ENCODE data around the gene RPL11.
"Not testable (repeated sequence)": the region's sequence is repeated elsewhere in the genome, so short reads cannot be mapped to it uniquely, and the experiment has no call there.

GRCh38 chr1:23649157-23649556, 42.4 kb upstream of the RPL11 start:
- TF ChIP-seq EZH2 (IDR thresholded peaks at IDR 0.05; ENCODE audit: borderline replicate concordance, control insufficient read depth, low read depth, low read length); NR2C1 (IDR thresholded peaks at IDR 0.05); ZBED1 (IDR thresholded peaks at IDR 0.05; ENCODE audit: borderline replicate concordance); CBFB (IDR thresholded peaks at IDR 0.05; ENCODE audit: low read depth); CEBPB (IDR thresholded peaks at IDR 0.05; ENCODE audit: borderline replicate concordance in 1 of 2, low read depth in 2 of 2, low read length in 2 of 2); NRF1 (conservative IDR thresholded peaks at IDR 0.05; ENCODE audit: low read depth, low read length); EP300 (IDR thresholded peaks at IDR 0.05; ENCODE audit: borderline replicate concordance in 1 of 2, control insufficient read depth in 1 of 2, low read depth in 2 of 2, low read length in 2 of 2); CREB1 (IDR thresholded peaks at IDR 0.05; ENCODE audit: low read depth); POLR2A (IDR thresholded peaks at IDR 0.05; ENCODE audit: low read depth, low read length): not testable (repeated sequence)

Data from GM12878 (cell line).